Measurements from ENCODE around the gene SLC25A42. TPM values are rescaled to one million over a fixed set of nuclear protein-coding genes. Genes with fewer than 3 reads are reported as not detected.

SLC25A42 gene
- total RNA-seq, 1 experiment from 2014 or later, result 8.1 TPM

DNA sequence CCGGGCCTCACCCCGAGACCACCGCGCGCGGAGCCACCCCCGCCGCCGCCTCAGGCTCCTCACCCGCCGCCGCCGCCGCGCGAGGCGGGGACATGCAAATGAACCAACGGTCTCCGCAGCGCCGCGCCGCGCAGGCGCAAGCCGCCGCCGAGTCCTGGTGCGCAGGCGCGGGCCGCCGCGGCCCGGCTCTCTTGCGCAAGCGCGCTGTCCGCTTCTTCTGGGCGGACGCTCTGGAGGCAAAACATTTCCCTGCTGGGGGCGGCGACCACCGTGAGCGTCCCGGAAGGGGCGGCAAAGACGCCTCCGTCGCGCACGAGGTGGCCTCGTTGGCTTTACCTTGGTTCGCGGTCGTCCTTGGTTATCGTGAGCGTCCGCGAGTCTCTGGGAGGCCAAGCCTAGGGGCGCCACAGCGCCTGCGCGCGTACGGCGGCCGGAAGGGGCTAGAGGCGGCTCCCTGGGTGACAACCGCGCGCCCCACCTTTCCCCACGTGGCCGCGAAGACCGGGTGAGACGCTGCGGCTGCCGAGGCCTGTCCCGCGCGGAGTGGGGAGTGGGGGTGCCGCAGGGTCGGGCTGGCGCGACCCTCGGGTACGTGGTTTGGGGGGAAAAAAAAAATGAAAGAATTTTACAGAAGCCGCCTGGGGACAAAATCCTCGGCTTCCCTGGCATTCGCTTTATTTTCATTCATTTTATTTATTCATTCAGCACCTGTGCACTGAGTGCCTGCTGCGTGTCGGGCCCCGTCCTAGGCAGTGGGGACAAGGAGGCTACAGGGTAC, 30.2 kb upstream of the SLC25A42 start, which contains the start of the genes ARMC6 and SUGP2 (continued):
- TF ChIP-seq, protein P1, sequence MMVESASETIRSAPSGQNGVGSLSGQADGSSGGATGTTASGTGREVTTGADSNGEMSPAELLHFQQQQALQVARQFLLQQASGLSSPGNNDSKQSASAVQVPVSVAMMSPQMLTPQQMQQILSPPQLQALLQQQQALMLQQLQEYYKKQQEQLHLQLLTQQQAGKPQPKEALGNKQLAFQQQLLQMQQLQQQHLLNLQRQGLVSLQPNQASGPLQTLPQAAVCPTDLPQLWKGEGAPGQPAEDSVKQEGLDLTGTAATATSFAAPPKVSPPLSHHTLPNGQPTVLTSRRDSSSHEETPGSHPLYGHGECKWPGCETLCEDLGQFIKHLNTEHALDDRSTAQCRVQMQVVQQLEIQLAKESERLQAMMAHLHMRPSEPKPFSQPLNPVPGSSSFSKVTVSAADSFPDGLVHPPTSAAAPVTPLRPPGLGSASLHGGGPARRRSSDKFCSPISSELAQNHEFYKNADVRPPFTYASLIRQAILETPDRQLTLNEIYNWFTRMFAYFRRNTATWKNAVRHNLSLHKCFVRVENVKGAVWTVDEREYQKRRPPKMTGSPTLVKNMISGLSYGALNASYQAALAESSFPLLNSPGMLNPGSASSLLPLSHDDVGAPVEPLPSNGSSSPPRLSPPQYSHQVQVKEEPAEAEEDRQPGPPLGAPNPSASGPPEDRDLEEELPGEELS (CRISPR knock-in tag; IDR thresholded peaks at IDR 0.05), result peak; percentile 91
- TF ChIP-seq JAZF1 (CRISPR knock-in tag; IDR thresholded peaks at IDR 0.05), result no peak
- no peak for TF ChIP-seq ESRRA (CRISPR knock-in tag; IDR thresholded peaks at IDR 0.05; ENCODE audit: borderline replicate concordance)

GRCh38 chr19:19034204-19034624, 29.6 kb upstream of the SLC25A42 start:
- peaks cover 13% of the 10 kb centered on the region for H3K9me3 Mint-ChIP-seq
- ChIA-PET CTCF (no interaction called here), POLR2A (no interaction called here)
- TF ChIP-seq ZBTB21 (CRISPR knock-in tag; IDR thresholded peaks at IDR 0.05; ENCODE audit: borderline replicate concordance), result no peak
- peak; percentile 77 for TF ChIP-seq USF2 (CRISPR knock-in tag; IDR thresholded peaks at IDR 0.05)
- TF ChIP-seq, protein P2, sequence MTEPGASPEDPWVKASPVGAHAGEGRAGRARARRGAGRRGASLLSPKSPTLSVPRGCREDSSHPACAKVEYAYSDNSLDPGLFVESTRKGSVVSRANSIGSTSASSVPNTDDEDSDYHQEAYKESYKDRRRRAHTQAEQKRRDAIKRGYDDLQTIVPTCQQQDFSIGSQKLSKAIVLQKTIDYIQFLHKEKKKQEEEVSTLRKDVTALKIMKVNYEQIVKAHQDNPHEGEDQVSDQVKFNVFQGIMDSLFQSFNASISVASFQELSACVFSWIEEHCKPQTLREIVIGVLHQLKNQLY (CRISPR knock-in tag; IDR thresholded peaks at IDR 0.05), result no peak
- TF ChIP-seq, protein P3, sequence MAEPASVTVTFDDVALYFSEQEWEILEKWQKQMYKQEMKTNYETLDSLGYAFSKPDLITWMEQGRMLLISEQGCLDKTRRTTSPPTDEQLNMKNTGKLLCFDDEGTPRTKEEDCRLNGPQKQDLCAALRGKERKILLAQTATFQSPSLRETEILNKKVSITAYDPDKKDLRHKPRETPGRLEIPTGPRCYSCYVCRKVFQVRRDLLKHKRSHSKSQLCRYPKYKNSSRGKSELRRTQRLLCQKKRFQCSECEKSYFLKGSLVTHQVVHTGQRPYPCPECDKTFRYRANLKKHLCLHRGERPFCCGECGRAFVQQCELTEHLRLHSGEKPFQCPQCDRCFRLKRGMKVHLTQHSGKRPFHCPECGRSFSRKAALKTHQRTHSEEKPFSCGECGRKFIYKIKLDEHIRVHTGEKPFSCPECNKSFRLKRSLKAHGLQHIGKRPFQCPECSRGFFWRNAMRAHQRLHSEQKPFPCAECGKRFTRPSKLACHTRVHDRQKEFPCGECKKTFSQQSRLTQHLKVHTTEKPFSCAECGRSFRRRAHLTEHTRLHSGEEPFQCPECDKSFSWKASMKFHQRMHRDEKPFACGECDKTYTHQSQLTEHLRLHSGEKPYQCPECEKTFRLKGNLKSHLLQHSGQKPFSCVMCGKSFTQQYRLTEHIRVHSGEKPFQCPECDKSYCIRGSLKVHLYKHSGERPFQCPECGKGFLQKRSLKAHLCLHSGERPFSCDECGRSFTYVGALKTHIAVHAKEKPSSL (CRISPR knock-in tag; conservative IDR thresholded peaks at IDR 0.05), result no peak
- TF ChIP-seq MYBL2 (CRISPR knock-in tag; IDR thresholded peaks at IDR 0.05), result no peak
- no peak for TF ChIP-seq ZNF219 (CRISPR knock-in tag; IDR thresholded peaks at IDR 0.05; ENCODE audit: borderline replicate concordance)
- TF ChIP-seq, protein P4, sequence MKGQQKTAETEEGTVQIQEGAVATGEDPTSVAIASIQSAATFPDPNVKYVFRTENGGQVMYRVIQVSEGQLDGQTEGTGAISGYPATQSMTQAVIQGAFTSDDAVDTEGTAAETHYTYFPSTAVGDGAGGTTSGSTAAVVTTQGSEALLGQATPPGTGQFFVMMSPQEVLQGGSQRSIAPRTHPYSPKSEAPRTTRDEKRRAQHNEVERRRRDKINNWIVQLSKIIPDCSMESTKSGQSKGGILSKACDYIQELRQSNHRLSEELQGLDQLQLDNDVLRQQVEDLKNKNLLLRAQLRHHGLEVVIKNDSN (CRISPR knock-in tag; IDR thresholded peaks at IDR 0.05), result peak; percentile 62; the same call in 1 of the 2 replicates
- TF ChIP-seq MXD4 (CRISPR knock-in tag; IDR thresholded peaks at IDR 0.05; ENCODE audit: borderline replicate concordance), result no peak
- H3K4me1 Mint-ChIP-seq, result peaks cover 15% of the 10 kb centered on the region
- DNase-seq (ENCODE audit: low spot score) (peak; percentile 66), ATAC-seq (peak; percentile 69)
- no peaks in the 10 kb centered on the region for H3K27me3 Mint-ChIP-seq (ENCODE audit: low read depth)
- H3K36me3 Mint-ChIP-seq, result peaks cover 49% of the 10 kb centered on the region
- H3K4me3 Mint-ChIP-seq, result peak overlapping the region; percentile 85
- peak overlapping the region; percentile 86 for H3K27ac Mint-ChIP-seq

DNA sequence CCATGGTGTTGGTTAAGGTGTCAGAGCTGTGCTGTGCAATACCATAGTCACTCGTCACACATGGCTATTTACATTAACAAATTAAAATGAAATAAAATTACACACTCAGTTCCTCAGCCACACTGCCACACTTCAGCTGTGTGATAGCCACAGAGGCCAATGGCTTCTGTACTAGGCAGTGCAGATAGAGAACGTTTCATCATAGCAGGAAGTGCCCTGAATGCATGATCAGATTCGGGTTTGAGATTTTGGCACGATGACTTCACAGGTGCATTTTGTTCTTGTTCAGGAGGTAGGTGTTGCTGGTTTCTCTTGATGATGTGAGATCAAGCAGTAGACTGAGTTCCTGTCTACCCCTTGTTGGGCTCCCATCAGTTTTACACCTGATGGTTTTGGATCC, 23.9 kb upstream of the SLC25A42 start:
- CTCF ChIA-PET, result no interaction called here
- Mint-ChIP-seq H3K27me3 (ENCODE audit: low read depth) (no peaks in the 10 kb centered on the region), H3K27ac (no peak overlapping the region)

More for the DNA sequence above, 23.9 kb upstream of the SLC25A42 start:
- ATAC-seq (no peak), DNase-seq (ENCODE audit: low spot score) (no peak)
- H3K36me3 Mint-ChIP-seq, result peaks cover 53% of the 10 kb centered on the region
- H3K4me3 Mint-ChIP-seq, result no peak overlapping the region
- H3K4me1 Mint-ChIP-seq, result no peaks in the 10 kb centered on the region
- TF ChIP-seq CREM (CRISPR knock-in tag; IDR thresholded peaks at IDR 0.05), result no peak
- TF ChIP-seq, protein P4 (CRISPR knock-in tag; IDR thresholded peaks at IDR 0.05), result no peak
- no peak for TF ChIP-seq NFATC4 (CRISPR knock-in tag; IDR thresholded peaks at IDR 0.05)
- no peak for TF ChIP-seq IRF1 (CRISPR knock-in tag; IDR thresholded peaks at IDR 0.05)
- TF ChIP-seq, protein P5, sequence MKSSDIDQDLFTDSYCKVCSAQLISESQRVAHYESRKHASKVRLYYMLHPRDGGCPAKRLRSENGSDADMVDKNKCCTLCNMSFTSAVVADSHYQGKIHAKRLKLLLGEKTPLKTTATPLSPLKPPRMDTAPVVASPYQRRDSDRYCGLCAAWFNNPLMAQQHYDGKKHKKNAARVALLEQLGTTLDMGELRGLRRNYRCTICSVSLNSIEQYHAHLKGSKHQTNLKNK (CRISPR knock-in tag; IDR thresholded peaks at IDR 0.05), result no peak
- no peak for TF ChIP-seq RELA (CRISPR knock-in tag; IDR thresholded peaks at IDR 0.05; ENCODE audit: borderline replicate concordance)
- TF ChIP-seq SMAD4 (CRISPR knock-in tag; IDR thresholded peaks at IDR 0.05), result no peak
- TF ChIP-seq, protein P6, sequence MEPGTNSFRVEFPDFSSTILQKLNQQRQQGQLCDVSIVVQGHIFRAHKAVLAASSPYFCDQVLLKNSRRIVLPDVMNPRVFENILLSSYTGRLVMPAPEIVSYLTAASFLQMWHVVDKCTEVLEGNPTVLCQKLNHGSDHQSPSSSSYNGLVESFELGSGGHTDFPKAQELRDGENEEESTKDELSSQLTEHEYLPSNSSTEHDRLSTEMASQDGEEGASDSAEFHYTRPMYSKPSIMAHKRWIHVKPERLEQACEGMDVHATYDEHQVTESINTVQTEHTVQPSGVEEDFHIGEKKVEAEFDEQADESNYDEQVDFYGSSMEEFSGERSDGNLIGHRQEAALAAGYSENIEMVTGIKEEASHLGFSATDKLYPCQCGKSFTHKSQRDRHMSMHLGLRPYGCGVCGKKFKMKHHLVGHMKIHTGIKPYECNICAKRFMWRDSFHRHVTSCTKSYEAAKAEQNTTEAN (CRISPR knock-in tag; IDR thresholded peaks at IDR 0.05), result no peak
- peaks cover 13% of the 10 kb centered on the region for H3K9me3 Mint-ChIP-seq
- POLR2A ChIA-PET, result no interaction called here
